Measurements from ENCODE around the gene ATP2B2.

Gene ATP2B2

DNA sequence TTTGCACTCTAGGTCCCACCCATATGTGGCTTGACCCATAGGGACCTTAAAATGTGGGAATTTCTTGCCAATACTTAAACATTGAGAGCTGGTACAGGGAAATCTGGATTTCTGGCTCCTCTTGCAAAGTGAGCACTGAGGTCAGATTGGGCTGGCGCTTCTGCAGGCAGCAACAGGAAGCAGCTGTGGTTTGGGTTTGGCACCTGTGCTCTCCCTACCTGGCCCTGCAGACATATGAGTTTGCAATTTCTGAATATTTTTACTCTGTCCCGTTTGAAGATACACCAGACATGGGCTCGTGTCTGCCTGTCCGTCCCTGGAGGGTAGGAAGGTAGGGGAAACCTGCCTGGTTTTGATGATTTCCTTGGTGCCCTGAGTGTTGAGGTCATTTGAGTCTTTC is 109.7 kb downstream of the ATP2B2 start:
- Histone ChIP-seq H3K9ac (ENCODE audit: low read depth, low read length) (no peak overlapping the region), H3K4me3 (ENCODE audit: low read depth, low read length) (no peak overlapping the region)

DNA sequence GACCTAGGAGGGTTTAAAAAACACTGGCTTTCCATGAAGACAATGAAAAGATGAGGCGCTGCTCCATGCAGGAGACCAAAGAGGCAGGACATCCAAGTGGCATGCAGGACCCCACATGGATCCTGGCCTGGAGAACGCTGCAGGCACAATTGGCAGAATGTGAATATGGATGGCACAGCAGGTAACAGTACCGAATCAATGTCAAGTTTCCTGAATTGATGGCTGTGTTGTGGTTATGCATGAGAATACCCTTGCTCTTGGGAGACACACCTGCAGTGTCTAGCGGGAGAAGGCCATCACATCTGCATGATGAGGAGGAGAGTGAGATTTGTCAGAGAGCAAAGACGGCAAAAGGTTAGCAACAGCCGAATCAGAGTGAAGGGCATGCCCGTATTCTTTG is 110.2 kb downstream of the ATP2B2 start:
- Histone ChIP-seq H3K9ac (ENCODE audit: low read depth, low read length) (no peak overlapping the region), H3K27me3 (ENCODE audit: control insufficient read depth, insufficient read depth, low read length) (no peaks in the 10 kb centered on the region), H3K9me3 (ENCODE audit: control insufficient read depth, insufficient read depth, low read length) (no peaks in the 10 kb centered on the region), H3K4me3 (ENCODE audit: low read depth, low read length) (no peak overlapping the region), H3K4me1 (ENCODE audit: control insufficient read depth, insufficient read depth, low read length) (peaks cover 4% of the 10 kb centered on the region), H3K36me3 (ENCODE audit: control insufficient read depth, insufficient read depth, low read length) (no peaks in the 10 kb centered on the region)

More for the DNA sequence above, 109.7 kb downstream of the ATP2B2 start:
- Histone ChIP-seq H3K36me3 (ENCODE audit: control insufficient read depth, insufficient read depth, low read length) (no peaks in the 10 kb centered on the region), H3K27me3 (ENCODE audit: control insufficient read depth, insufficient read depth, low read length) (no peaks in the 10 kb centered on the region), H3K4me1 (ENCODE audit: control insufficient read depth, insufficient read depth, low read length) (peaks cover 4% of the 10 kb centered on the region), H3K9me3 (ENCODE audit: control insufficient read depth, insufficient read depth, low read length) (no peaks in the 10 kb centered on the region)

DNA sequence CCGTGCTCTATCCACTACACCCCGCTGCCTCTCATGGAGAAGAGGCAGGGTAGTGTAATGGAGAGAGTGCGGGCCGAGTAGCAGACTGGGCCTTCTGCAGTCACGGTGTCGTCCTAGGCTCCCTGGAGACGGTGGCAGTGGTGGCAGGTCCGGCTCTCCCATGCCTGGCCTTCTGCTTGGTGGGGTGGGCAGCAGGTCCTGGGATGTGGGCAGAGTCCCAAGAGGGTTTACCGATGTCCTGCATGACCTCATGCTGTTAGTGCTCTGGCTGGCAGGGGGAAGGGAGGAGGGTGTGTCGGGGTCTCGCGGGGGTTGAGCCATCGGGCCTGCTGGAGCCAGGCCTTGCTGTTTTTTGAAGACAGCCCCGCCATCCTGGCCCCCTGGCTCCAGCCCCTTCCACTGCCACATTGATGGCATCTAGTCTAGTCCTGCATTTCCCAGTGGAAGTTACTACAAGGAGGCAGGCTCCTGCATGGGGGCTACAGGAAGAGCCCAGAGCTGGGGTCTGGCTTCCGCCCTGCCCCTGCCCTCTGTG is 110.8 kb downstream of the ATP2B2 start:
- Histone ChIP-seq H3K4me3 (ENCODE audit: low read depth, low read length) (no peak overlapping the region), H3K9ac (ENCODE audit: low read depth, low read length) (no peak overlapping the region), H3K9me3 (ENCODE audit: control insufficient read depth, insufficient read depth, low read length) (no peaks in the 10 kb centered on the region), H3K4me1 (ENCODE audit: control insufficient read depth, insufficient read depth, low read length) (peaks cover 4% of the 10 kb centered on the region), H3K36me3 (ENCODE audit: control insufficient read depth, insufficient read depth, low read length) (no peaks in the 10 kb centered on the region), H3K27me3 (ENCODE audit: control insufficient read depth, insufficient read depth, low read length) (no peaks in the 10 kb centered on the region)

DNA sequence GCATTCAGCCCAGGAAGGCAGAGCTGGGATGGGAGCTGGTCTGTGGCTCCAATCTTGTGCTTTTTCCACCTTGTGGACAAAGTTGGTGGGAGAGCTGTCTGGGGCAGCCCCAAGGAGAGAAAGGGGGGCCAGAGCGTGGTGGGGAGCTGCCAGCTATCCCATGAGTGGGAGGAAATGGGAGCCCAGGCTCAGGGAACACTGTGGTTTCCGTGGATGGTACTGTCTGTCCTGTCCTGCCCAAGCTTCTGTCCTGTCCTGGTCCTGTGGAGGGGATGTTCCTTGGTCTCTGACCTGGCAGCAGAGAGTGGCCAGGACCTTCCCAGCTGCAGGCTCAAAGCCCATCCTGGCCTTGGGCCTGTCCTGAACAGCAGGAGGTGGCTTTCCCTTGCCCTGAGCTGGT is 111.9 kb downstream of the ATP2B2 start:
- no peaks in the 10 kb centered on the region for H3K27me3 ChIP-seq (ENCODE audit: control insufficient read depth, insufficient read depth, low read length)
- no peak overlapping the region for H3K4me3 ChIP-seq (ENCODE audit: low read depth, low read length)
- H3K4me1 ChIP-seq (ENCODE audit: control insufficient read depth, insufficient read depth, low read length): peaks cover 4% of the 10 kb centered on the region
- H3K9ac ChIP-seq (ENCODE audit: low read depth, low read length): no peak overlapping the region
- no peaks in the 10 kb centered on the region for H3K9me3 ChIP-seq (ENCODE audit: control insufficient read depth, insufficient read depth, low read length)
- H3K36me3 ChIP-seq (ENCODE audit: control insufficient read depth, insufficient read depth, low read length): no peaks in the 10 kb centered on the region

DNA sequence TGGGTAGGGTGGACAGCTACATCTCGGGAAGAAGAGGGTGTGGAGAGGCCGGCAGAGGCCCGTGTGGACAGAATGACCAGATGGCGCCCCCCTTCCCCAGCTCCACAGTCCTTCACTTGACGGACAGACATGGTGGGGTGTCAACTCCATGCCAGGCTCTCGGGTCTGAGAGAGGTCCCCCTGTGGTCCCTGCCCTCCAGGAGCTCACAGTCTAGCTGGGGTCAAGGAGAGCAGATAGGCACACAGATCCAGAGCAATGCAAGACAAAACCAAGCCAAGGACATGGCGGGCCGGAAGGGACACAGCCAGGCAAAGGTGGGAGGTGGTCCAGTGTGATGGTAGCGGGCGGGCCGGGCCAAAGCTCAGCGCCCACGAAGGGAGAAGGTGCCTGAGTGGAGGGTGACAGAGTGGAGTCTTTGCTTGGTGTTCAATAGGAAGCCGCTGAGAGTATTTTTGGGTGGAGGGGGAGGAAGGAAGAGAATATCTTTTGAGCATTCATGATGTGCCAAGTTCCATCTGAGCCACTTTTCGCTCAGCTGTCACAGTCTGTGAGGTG is 112.4 kb downstream of the ATP2B2 start:
- peaks cover 4% of the 10 kb centered on the region for H3K4me1 ChIP-seq (ENCODE audit: control insufficient read depth, insufficient read depth, low read length)
- no peak overlapping the region for H3K9ac ChIP-seq (ENCODE audit: low read depth, low read length)
- no peaks in the 10 kb centered on the region for H3K9me3 ChIP-seq (ENCODE audit: control insufficient read depth, insufficient read depth, low read length)
- H3K27me3 ChIP-seq (ENCODE audit: control insufficient read depth, insufficient read depth, low read length): no peaks in the 10 kb centered on the region
- no peaks in the 10 kb centered on the region for H3K36me3 ChIP-seq (ENCODE audit: control insufficient read depth, insufficient read depth, low read length)
- H3K4me3 ChIP-seq (ENCODE audit: low read depth, low read length): no peak overlapping the region

DNA sequence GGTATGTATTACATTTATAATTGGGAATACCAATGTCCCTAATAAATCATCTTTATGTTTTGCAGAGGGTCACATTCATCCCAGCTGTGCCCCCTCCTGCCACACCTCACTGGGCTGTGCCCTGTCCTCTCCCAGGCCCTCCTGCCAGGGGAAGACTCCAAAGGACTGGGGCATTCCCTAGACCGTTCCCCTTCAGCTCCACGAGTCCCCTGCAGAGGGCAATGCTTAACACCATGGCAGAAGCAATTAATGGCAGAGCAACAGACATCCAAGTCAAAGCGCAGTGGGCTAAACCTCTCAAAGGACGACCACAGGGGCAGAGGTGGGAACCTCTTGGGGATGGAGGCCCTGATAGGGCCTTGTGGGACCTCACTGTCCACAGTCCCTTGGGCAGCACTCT is 113.1 kb downstream of the ATP2B2 start:
- no peaks in the 10 kb centered on the region for H3K27me3 ChIP-seq (ENCODE audit: control insufficient read depth, insufficient read depth, low read length)
- H3K4me1 ChIP-seq (ENCODE audit: control insufficient read depth, insufficient read depth, low read length): peaks cover 4% of the 10 kb centered on the region
- H3K9ac ChIP-seq (ENCODE audit: low read depth, low read length): no peak overlapping the region
- no peaks in the 10 kb centered on the region for H3K36me3 ChIP-seq (ENCODE audit: control insufficient read depth, insufficient read depth, low read length)
- H3K4me3 ChIP-seq (ENCODE audit: low read depth, low read length): no peak overlapping the region
- H3K9me3 ChIP-seq (ENCODE audit: control insufficient read depth, insufficient read depth, low read length): no peaks in the 10 kb centered on the region

DNA sequence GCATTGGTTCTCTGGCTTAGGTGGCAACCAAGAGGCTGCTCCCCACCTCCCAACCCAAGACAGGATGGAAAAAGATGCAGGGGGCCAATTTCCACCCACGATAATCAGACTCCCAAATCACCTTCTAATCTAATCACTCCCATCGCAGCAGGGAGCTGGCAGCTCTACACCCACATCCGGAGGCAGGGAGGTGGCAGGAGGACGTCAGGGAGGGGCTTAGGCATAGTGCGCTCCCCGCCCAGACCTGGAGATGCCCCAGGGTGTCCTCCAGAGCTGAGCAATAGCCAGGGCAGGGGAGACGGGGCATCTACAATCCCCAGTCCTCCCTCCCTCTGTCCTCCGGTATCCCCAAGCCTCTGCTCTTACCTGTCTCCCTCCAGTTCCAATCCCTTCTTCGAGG is 114.0 kb downstream of the ATP2B2 start:
- Histone ChIP-seq H3K4me1 (ENCODE audit: control insufficient read depth, insufficient read depth, low read length) (peaks cover 4% of the 10 kb centered on the region), H3K9ac (ENCODE audit: low read depth, low read length) (no peak overlapping the region), H3K9me3 (ENCODE audit: control insufficient read depth, insufficient read depth, low read length) (no peaks in the 10 kb centered on the region)

DNA sequence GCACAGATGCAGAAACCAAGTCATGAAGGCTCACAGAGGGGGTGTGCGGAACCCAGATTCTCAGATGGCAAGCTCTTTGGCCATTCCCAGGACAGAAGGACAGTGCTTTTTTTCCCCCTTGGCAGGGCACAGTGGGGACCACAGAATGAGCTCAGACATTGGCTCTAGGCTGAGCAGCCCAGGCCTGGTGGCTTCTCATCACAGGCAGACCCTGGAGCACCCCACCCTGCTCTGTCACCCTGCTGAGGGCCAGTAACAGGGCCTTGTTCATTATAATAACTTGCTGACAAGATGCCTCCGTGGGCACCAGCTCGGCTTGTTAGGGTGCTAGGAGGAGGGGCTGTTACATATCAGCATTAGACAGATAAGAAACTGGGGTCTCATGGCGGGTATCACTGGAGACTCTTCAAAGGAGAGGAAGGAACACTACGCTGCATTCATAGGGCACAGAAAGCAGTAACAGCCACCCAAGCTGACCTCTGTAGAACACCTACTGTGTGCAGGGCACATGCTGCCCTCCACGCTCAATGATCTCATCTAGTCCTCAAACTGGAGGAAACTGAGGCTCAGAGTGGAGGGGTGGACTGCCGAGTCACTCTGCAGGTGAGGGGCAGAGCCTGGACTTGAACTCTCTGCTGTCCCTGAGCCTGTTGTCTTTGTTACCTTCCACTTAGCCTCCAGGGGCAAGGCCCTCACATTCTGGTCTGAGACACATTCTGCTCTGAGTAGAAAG is 114.6 kb downstream of the ATP2B2 start:
- no peaks in the 10 kb centered on the region for H3K36me3 ChIP-seq (ENCODE audit: control insufficient read depth, insufficient read depth, low read length)

More for the DNA sequence above, 114.0 kb downstream of the ATP2B2 start:
- Histone ChIP-seq H3K36me3 (ENCODE audit: control insufficient read depth, insufficient read depth, low read length) (no peaks in the 10 kb centered on the region), H3K4me3 (ENCODE audit: low read depth, low read length) (no peak overlapping the region), H3K27me3 (ENCODE audit: control insufficient read depth, insufficient read depth, low read length) (no peaks in the 10 kb centered on the region)

DNA sequence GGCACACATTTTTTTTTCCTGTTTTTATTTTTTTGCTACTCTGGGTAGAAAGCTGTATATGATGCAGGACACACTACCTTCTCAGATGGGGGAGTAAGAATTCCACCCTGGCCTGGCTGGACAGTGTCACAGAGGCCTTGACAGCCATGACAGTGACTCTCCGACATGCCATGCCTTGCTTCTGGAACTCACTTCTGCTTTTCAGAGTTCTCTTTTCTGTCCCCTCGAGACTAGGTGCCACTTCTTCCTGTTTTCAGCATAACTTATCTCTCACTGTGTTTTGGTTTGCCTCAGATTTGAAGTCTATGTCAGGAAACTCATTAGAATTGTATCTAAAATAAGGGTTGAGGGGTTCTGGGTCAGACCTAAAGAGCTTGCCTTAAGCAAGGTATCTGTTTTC is 115.4 kb downstream of the ATP2B2 start:
- Histone ChIP-seq H3K27me3 (ENCODE audit: control insufficient read depth, insufficient read depth, low read length) (no peaks in the 10 kb centered on the region), H3K9ac (ENCODE audit: low read depth, low read length) (no peak overlapping the region)

More for the DNA sequence above, 114.6 kb downstream of the ATP2B2 start:
- H3K4me3 ChIP-seq (ENCODE audit: low read depth, low read length): no peak overlapping the region
- H3K4me1 ChIP-seq (ENCODE audit: control insufficient read depth, insufficient read depth, low read length): peaks cover 3% of the 10 kb centered on the region
- no peak overlapping the region for H3K9ac ChIP-seq (ENCODE audit: low read depth, low read length)
- H3K9me3 ChIP-seq (ENCODE audit: control insufficient read depth, insufficient read depth, low read length): no peaks in the 10 kb centered on the region
- no peaks in the 10 kb centered on the region for H3K27me3 ChIP-seq (ENCODE audit: control insufficient read depth, insufficient read depth, low read length)

DNA sequence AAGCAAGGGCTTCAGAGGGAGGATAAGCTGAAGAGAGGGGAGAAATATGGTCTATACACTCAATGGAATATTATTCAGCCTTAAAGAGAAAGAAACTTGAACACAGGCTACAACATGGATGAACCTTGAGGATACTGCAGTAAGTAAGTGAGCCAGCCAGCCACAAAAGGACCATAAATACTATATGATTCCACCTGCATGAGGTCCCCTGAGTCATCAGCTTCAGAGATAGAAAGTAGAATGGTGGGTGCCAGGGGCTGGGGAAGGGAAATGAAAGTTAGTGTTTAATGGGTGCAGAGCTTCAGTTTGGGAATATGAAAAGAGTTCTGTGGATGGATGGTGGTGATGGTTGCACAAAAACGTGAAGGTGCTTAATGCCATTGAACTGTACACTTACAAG is 116.0 kb downstream of the ATP2B2 start:
- Histone ChIP-seq H3K4me3 (ENCODE audit: low read depth, low read length) (no peak overlapping the region), H3K27me3 (ENCODE audit: control insufficient read depth, insufficient read depth, low read length) (no peaks in the 10 kb centered on the region), H3K36me3 (ENCODE audit: control insufficient read depth, insufficient read depth, low read length) (no peaks in the 10 kb centered on the region), H3K9me3 (ENCODE audit: control insufficient read depth, insufficient read depth, low read length) (no peaks in the 10 kb centered on the region), H3K4me1 (ENCODE audit: control insufficient read depth, insufficient read depth, low read length) (no peaks in the 10 kb centered on the region), H3K9ac (ENCODE audit: low read depth, low read length) (no peak overlapping the region)

More for the DNA sequence above, 115.4 kb downstream of the ATP2B2 start:
- H3K9me3 ChIP-seq (ENCODE audit: control insufficient read depth, insufficient read depth, low read length): no peaks in the 10 kb centered on the region
- H3K4me3 ChIP-seq (ENCODE audit: low read depth, low read length): no peak overlapping the region
- no peaks in the 10 kb centered on the region for H3K36me3 ChIP-seq (ENCODE audit: control insufficient read depth, insufficient read depth, low read length)
- H3K4me1 ChIP-seq (ENCODE audit: control insufficient read depth, insufficient read depth, low read length): no peaks in the 10 kb centered on the region

DNA sequence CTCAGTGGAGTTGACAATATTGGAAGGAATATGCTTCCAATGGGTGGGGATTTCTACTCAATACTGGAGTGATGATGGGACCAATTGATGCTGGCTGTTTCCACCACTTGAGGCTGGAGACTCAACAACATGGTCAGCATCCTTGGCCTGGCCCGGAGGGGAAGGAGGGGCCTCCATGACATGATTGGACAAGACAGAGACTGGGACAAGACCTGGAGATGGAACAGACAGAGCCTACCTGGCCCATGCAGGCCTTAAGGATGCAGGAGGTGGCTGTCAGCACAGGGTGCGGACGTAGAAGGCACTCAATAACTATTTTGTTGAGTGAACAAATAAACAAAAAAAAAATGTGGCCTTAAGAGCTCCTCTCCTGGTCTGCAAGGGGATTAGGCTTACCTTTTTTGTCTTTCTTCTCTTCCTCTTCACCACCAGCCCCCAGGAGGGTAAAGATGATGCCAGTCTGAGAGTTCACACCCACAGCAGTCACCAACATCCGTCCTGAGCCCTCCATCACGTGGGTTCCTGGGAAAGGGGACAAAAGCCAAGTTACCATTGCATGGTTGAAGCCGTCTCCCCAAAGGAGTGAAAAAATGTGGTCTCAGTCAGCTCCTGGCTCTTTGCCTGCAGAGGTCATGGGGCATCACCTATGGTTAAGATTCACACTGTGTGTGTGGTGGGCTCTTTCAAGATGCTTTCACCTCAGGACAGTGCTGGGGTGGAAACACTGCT is 117.3 kb downstream of the ATP2B2 start:
- H3K4me1 ChIP-seq (ENCODE audit: control insufficient read depth, insufficient read depth, low read length): no peaks in the 10 kb centered on the region
- no peaks in the 10 kb centered on the region for H3K27me3 ChIP-seq (ENCODE audit: control insufficient read depth, insufficient read depth, low read length)

More for the DNA sequence above, 117.3 kb downstream of the ATP2B2 start:
- H3K36me3 ChIP-seq (ENCODE audit: control insufficient read depth, insufficient read depth, low read length): no peaks in the 10 kb centered on the region
- no peaks in the 10 kb centered on the region for H3K9me3 ChIP-seq (ENCODE audit: control insufficient read depth, insufficient read depth, low read length)
- H3K4me3 ChIP-seq (ENCODE audit: low read depth, low read length): no peak overlapping the region
- H3K9ac ChIP-seq (ENCODE audit: low read depth, low read length): no peak overlapping the region
